ENCODE data around the gene MLANA. TPM values are rescaled to one million over a fixed set of nuclear protein-coding genes. Genes with fewer than 3 reads are reported as not detected.

MLANA gene
- total and polyA plus RNA-seq, 4 donors = 0.05 to 0.29 (median 0.16) TPM

GRCh38 chr9:5841771-5842573 is 48.7 kb upstream of the MLANA start (continued):
- TF ChIP-seq, protein P1, sequence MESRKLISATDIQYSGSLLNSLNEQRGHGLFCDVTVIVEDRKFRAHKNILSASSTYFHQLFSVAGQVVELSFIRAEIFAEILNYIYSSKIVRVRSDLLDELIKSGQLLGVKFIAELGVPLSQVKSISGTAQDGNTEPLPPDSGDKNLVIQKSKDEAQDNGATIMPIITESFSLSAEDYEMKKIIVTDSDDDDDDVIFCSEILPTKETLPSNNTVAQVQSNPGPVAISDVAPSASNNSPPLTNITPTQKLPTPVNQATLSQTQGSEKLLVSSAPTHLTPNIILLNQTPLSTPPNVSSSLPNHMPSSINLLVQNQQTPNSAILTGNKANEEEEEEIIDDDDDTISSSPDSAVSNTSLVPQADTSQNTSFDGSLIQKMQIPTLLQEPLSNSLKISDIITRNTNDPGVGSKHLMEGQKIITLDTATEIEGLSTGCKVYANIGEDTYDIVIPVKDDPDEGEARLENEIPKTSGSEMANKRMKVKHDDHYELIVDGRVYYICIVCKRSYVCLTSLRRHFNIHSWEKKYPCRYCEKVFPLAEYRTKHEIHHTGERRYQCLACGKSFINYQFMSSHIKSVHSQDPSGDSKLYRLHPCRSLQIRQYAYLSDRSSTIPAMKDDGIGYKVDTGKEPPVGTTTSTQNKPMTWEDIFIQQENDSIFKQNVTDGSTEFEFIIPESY (IDR thresholded peaks at IDR 0.05) = no peak
- TF ChIP-seq GABPA (IDR thresholded peaks at IDR 0.05 in 1 of 2, conservative IDR thresholded peaks at IDR 0.05 in 1 of 2) = no peak
- TF ChIP-seq NR2F2 (IDR thresholded peaks at IDR 0.05) = no peak
- TF ChIP-seq RXRA (IDR thresholded peaks at IDR 0.05) = no peak
- TF ChIP-seq HNF4G (IDR thresholded peaks at IDR 0.05) = no peak
- no peak for TF ChIP-seq RAD21 (IDR thresholded peaks at IDR 0.05)

DNA sequence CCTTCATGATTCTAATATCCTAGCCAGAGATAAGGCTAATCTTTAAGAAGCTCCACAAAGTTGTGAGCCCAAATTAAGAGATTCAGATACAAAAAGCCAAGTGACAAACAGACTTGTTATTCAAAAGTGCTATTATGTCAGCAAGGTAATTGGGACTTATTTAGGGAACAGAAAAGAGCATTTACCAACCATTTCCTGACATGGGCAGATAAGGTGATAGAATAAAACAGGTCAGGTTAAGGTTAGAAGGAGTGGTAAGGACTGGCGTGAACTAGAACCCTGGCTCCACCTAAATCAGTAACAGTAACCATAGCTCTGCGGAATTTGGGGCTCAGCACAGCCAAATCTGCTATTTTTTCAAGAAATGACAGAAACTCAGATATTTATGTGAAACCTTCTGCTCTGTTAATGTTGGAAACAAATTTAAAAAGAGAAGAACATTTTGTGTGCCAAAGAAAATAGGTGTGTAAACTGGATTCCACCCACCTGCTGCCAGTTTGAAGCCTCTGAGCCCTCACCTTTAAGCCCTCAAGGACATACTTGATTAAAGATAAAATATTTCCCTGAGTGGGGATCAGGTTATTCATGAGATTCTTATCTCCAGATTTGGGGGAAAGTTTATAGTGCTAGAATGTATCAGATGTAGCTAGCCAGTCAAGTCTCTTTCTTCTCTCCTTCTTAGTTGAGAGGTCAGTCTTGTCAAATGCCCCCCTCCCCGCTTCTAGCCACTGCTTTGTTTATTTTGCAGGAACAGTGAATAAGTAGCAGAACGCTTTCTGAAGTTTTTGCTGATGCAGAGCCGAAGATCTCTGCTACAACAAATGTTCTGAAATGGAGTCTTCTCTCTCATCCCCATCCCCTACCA is 47.5 kb upstream of the MLANA start:
- TF ChIP-seq EGR1 (IDR thresholded peaks at IDR 0.05; ENCODE audit: low read depth in 2 of 2) (no peak), REST (IDR thresholded peaks at IDR 0.05) (no peak), HNF4A (conservative IDR thresholded peaks at IDR 0.05) (no peak), GABPA (IDR thresholded peaks at IDR 0.05 in 1 of 2, conservative IDR thresholded peaks at IDR 0.05 in 1 of 2) (no peak), HNF4G (IDR thresholded peaks at IDR 0.05) (no peak), NR2F2 (IDR thresholded peaks at IDR 0.05) (no peak), MAX (IDR thresholded peaks at IDR 0.05) (no peak), TAF1 (conservative IDR thresholded peaks at IDR 0.05) (no peak), FOXA2 (IDR thresholded peaks at IDR 0.05) (no peak), YY1 (IDR thresholded peaks at IDR 0.05) (no peak), ATF3 (IDR thresholded peaks at IDR 0.05) (no peak)
- H3K4me3 ChIP-seq (ENCODE audit: low read depth in 1 of 3, low read length in 3 of 3) = no peak overlapping the region
- H3K4me1 ChIP-seq (ENCODE audit: control insufficient read depth in 4 of 4, insufficient read depth in 4 of 4, low read length in 3 of 4) = peaks cover 0 to 5% (median 4%) of the 10 kb centered on the region in 4 donors
- DNase-seq (ENCODE audit: low spot score) = no peak
- H3K36me3 ChIP-seq (ENCODE audit: control insufficient read depth in 4 of 4, insufficient read depth in 3 of 4, low read depth in 1 of 4, low read length in 3 of 4) = no peaks in the 10 kb centered on the region
- H3K27me3 ChIP-seq (ENCODE audit: control insufficient read depth in 4 of 4, insufficient read depth in 4 of 4, low read length in 3 of 4) = no peaks in the 10 kb centered on the region
- no peak overlapping the region for H3K27ac ChIP-seq (ENCODE audit: low read depth in 1 of 2, low read length in 2 of 2)
- H3K9me3 ChIP-seq (ENCODE audit: control insufficient read depth in 4 of 4, low read length in 3 of 4) = no peaks in the 10 kb centered on the region
- no peak overlapping the region for H3K9ac ChIP-seq (ENCODE audit: low read depth in 1 of 2, low read length in 2 of 2)
- 78% methylated on average over 5 of the region's 5 CpGs for WGBS

Measured in liver (tissue), 9 donors.